GM18519 (cell line): ENCODE results near the gene MFSD12.
"Not testable (repeated sequence)": the region's sequence is repeated elsewhere in the genome, so short reads cannot be mapped to it uniquely, and the experiment has no call there.

Source experiments
- ATAC-seq: cut with Tn5 transposase; IDR thresholded peaks from one replicate; pipeline ENCODE4 v1.9.1; 2021; ENCODE audit warnings: mild to moderate bottlenecking, moderate library complexity; ENCODE audit not compliant: unreplicated experiment, low FRiP score

MFSD12 gene

DNA sequence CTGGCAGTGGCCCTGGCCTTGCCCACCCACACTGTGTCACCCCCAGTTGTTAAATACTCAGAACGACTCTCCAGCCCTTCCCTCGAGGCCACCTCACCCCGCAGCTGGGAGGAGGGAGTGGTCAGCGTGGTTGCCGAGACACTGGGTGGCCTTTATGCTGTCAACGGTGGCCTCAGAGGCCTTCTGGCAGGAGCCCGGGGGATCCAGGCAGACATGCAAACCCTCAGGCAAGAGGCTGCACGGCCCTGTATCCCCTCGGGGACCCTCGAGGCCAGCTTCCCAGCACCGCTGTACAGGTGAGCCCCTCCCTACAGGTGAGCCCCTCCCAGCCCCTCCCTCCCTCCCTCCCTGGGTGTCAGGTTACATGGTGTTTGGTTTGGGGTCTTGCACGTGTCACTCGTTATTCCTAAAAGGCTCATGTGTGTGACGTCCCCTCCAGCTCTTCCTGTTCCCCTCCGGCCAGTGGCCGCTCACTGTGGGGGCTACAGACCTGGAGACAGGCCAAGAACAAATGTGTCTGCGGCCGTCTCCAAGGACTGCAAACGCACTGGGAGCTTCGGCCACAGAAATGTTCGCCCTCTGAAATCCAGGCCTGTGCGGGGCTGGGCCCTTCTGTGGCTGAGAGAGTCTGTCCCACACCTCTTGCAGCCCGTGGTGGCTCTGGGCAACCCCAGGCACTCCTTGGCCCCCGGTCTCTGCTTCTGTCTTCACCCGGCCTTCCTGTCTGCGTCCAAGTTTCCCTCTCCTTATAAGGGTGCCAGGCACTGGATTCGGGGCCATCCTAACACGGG lies 18.2 kb downstream of the MFSD12 start, which contains the start of gene TEKTIP1:
Gene TEKTIP1 (plus strand): TSS at position 210 of the 791 bp plus-strand sequence. CDS start 4 bp downstream, at position 214.
- no peak for ATAC-seq

GRCh38 chr19:3538258-3538929 lies 19.0 kb downstream of the MFSD12 start:
- ATAC-seq = no peak

- ATAC-seq = no peak
Measured at GRCh38 chr19:3537438-3538240, 19.7 kb downstream of the MFSD12 start.

GRCh38 chr19:3537101-3537437 lies 20.3 kb downstream of the MFSD12 start:
- no peak for ATAC-seq

GRCh38 chr19:3536429-3537100 lies 20.8 kb downstream of the MFSD12 start:
- no peak for ATAC-seq

GRCh38 chr19:3535981-3536380 lies 21.4 kb downstream of the MFSD12 start:
- no peak for ATAC-seq

GRCh38 chr19:3535563-3535965 lies 21.8 kb downstream of the MFSD12 start:
- ATAC-seq = no peak

GRCh38 chr19:3535235-3535535 lies 22.2 kb downstream of the MFSD12 start:
- ATAC-seq = no peak

GRCh38 chr19:3534375-3535234 lies 22.8 kb downstream of the MFSD12 start:
- ATAC-seq = no peak

- ATAC-seq = no peak
Measured at GRCh38 chr19:3533563-3534216, 23.7 kb downstream of the MFSD12 start.

- no peak for ATAC-seq
Measured at GRCh38 chr19:3533033-3533432, 24.4 kb downstream of the MFSD12 start.

DNA sequence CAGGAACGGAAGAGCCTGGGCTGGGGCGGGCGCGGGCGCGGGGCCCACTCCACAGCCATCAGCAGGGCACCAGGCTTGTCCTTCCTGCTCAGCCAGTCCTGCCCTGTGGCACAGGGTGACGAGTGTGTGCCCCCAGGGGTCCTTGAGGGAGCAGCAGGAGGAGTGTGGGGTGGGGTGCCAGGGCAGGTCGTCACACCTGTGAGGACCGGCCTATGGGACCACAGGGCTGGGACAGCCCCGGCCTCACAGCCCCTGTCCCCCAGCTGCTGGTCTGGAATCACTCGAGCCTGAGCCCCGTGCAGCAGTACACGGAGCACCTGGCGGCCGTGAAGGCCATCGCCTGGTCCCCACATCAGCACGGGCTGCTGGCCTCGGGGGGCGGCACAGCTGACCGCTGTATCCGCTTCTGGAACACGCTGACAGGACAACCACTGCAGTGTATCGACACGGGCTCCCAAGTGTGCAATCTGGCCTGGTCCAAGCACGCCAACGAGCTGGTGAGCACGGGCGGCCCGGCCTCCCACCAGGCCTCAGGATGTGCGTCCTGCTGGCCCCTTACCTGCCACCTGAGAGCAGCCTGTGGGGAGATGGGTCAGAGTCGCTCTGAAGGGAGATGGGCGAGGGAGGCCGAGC lies 25.1 kb downstream of the MFSD12 start:
- ATAC-seq = no peak

- no peak for ATAC-seq
Measured at GRCh38 chr19:3531716-3532115, 25.7 kb downstream of the MFSD12 start.

DNA sequence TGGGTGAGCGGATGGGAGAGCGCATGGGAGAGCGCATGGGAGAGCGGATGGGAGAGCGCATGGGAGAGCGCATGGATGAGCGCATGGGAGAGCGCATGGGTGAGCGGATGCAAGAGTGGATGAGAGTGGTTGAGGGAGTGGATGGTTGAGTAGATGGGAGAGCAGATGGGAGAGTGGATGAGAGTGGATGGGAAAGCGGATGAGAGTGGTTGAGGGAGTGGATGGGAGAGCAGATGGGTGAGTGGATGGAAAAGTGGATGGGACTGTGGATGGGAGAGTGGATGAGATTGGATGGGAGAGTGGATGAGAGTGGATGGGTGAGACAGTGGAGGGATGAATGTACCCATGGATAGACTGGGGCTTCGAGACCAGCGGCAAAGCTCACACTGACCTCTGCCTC lies 27.0 kb downstream of the MFSD12 start:
- ATAC-seq = no peak

GRCh38 chr19:3529299-3529698 lies 28.1 kb downstream of the MFSD12 start:
- not testable (repeated sequence) for ATAC-seq

DNA sequence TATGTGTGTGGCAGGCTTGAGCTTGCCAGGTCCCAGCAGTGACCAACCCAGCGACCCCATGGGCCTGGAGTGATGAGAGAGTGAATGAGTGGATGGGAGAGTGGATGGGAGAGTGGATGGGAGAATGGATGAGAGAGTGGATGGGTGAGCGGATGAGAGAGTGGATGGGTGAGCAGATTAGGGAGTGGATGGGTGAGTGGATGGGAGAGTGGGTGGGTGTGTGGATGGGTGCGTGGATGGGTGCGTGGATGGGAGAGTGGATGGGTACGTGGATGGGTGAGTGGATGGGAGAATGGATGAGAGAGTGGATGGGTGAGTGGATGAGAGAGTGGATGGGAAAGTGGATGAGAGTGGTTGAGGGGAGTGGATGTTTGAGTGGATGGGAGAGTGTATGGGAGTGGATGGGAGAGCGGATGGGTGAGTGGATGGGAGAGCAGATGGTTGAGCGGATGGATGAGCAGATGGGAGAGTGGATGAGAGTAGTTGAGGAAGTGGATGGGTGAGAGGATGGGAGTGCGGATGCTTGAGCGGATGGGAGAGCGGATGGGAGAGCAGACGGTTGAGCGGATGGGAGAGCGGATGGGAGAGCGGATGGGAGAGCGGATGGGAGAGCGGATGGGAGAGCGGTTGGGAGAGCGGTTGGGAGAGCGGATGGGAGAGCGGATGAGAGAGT lies 28.7 kb downstream of the MFSD12 start:
- no peak for ATAC-seq

- no peak for ATAC-seq
Measured at GRCh38 chr19:3528080-3528479, 29.3 kb downstream of the MFSD12 start.

DNA sequence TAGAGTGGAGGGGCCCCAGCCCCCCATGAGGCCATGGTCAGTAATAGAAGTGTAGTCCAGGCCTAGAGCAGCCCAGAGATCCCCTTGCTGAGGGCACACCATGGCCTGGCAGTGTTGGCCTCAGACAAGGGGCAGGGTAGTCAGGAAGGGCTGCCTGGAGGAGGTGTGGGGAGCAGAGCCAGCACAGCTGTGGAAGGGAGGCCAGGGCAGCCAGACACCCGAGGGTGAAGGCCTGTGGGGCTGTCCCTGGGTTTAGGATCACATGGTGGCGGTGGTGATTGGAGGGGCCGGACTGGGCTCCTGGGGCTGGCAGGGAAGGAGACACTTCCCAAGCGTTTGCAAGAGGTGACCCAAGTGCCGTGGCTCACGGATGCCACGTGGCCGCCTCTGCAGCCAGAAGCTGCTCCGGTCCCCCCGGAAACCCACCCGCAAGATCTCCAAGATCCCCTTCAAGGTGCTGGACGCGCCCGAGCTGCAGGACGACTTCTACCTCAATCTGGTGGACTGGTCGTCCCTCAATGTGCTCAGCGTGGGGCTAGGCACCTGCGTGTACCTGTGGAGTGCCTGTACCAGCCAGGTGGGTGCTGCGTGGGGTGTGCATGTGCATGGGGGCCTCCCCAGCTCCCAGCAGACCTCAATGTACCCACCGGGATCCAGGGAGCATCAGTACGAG lies 30.0 kb downstream of the MFSD12 start:
- ATAC-seq = no peak
